ENCODE data around the gene TP53I13. TPM values are rescaled to one million over a fixed set of nuclear protein-coding genes. Genes with fewer than 3 reads are reported as not detected.
"Not testable (repeated sequence)": the region's sequence is repeated elsewhere in the genome, so short reads cannot be mapped to it uniquely, and the experiment has no call there.

Gene TP53I13
- total RNA-seq, 4 donors from 2014 or later: 41.5 to 57.3 (median 52.1) TPM

- TF ChIP-seq POLR2A (IDR thresholded peaks at IDR 0.05) (no peak), CTCF (IDR thresholded peaks at IDR 0.05) (no peak), EP300 (IDR thresholded peaks at IDR 0.05) (no peak), POLR2AphosphoS5 (IDR thresholded peaks at IDR 0.05) (no peak)
- no peak for ATAC-seq
These were observed 11.3 kb upstream of the TP53I13 start for GRCh38 chr17:29557085-29557738.

GRCh38 chr17:29557739-29558116, 10.8 kb upstream of the TP53I13 start:
- no peak for TF ChIP-seq CTCF (IDR thresholded peaks at IDR 0.05)
- no peak for TF ChIP-seq EP300 (IDR thresholded peaks at IDR 0.05)
- no peak for TF ChIP-seq POLR2AphosphoS5 (IDR thresholded peaks at IDR 0.05)
- TF ChIP-seq POLR2A (IDR thresholded peaks at IDR 0.05): no peak
- H3K27me3 ChIP-seq: no peaks in the 10 kb centered on the region
- H3K9me3 ChIP-seq: no peaks in the 10 kb centered on the region
- peaks cover 0 to 12% of the 10 kb centered on the region in 2 donors for H3K36me3 ChIP-seq
- H3K27ac ChIP-seq: no peak overlapping the region
- H3K4me1 ChIP-seq: peaks cover 0 to 15% (median 5%) of the 10 kb centered on the region in 3 donors
- no peak for ATAC-seq
- no peak overlapping the region for H3K4me3 ChIP-seq

More at GRCh38 chr17:29557085-29557738, 11.3 kb upstream of the TP53I13 start:
- H3K4me3 ChIP-seq: no peak overlapping the region
- peaks cover 0 to 7% of the 10 kb centered on the region in 2 donors for H3K36me3 ChIP-seq
- H3K27ac ChIP-seq: no peak overlapping the region
- 78% methylated on average over 1 of the region's 1 CpG; no CpG with 5 or more reads in 1 of the 2 donors for WGBS, 2 donors (ENCODE audit: low coverage in 1 of 2)
- H3K4me1 ChIP-seq: peaks cover 0 to 13% (median 5%) of the 10 kb centered on the region in 3 donors
- no peaks in the 10 kb centered on the region for H3K9me3 ChIP-seq
- no peaks in the 10 kb centered on the region for H3K27me3 ChIP-seq

DNA sequence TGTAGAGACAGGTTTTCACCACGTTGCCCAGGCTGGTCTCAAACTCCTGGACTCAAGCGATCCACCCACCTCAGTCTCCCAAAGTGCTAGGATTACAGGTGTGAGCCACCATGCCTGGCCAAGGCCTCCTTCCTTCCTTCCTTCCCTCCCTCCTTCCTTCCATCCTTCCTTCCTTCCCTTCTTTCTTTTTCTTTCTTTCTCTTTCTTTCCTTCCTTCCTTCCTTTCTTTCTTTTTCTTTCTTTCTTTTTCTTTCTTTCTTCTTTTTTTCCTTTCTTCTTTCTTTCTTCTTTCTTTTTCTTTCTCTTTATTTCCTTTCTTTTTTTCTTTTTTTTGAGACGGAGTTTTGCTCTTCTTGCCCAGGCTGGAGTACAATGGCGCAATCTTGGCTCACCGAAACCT, 10.4 kb upstream of the TP53I13 start:
- 83 to 100% methylated on average over 1 to 3 of the region's 5 CpGs for WGBS, 2 donors (ENCODE audit: low coverage in 1 of 2)
- Histone ChIP-seq H3K36me3 (peaks cover 0 to 15% of the 10 kb centered on the region in 2 donors), H3K4me1 (peaks cover 0 to 15% (median 5%) of the 10 kb centered on the region in 3 donors)
- not testable (repeated sequence) for H3K27me3 ChIP-seq, H3K4me3 ChIP-seq, H3K9me3 ChIP-seq, H3K27ac ChIP-seq, ATAC-seq

DNA sequence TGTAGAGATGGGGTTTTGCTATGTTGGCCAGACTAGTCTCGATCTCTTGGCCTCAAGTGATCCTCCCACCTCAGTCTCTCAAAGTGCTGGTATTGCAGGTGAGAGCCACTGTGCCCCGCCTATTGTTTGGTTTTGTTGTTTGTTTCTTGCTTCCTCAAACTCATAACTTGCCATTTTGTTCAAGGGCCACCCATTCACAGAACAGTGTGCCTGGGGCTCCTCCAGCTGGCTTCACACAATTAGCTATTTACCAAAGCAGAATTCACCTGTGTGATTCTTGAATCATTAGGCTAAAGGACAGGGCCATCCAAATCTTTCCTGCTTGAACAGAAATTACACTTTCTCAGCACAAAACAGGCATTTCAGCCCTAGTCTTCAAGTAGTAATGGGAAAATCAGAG, 8.9 kb upstream of the TP53I13 start:
- no peak for ATAC-seq
- Histone ChIP-seq H3K27me3 (no peaks in the 10 kb centered on the region), H3K4me3 (no peak overlapping the region), H3K27ac (no peak overlapping the region), H3K9me3 (no peaks in the 10 kb centered on the region), H3K36me3 (peaks cover 0 to 15% of the 10 kb centered on the region in 2 donors), H3K4me1 (peaks cover 0 to 25% (median 5%) of the 10 kb centered on the region in 3 donors)
- 94% methylated on average over 2 of the region's 2 CpGs; no CpG with 5 or more reads in 1 of the 2 donors for WGBS, 2 donors (ENCODE audit: low coverage in 1 of 2)
- TF ChIP-seq POLR2AphosphoS5 (IDR thresholded peaks at IDR 0.05): no peak
- no peak for TF ChIP-seq CTCF (IDR thresholded peaks at IDR 0.05)
- no peak for TF ChIP-seq EP300 (IDR thresholded peaks at IDR 0.05)

DNA sequence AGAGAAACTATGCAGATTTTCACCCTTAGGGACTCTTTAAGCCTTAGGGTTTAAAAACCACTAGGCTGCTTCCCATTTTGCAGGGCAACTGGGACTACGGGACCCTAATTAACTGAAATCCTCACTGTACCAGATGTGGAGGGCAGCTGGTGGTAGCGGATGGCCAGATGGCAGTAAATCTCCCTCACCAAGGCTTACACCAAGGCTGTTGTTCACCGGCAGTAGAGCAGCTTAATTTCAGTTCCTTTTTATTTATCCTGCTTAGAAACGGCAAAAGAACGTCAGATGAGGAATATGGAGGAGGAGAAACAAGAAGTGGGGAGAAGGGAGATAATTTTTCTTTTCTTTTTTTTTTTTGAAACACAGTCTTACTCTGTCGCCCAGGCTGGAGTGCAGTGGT, 8.2 kb upstream of the TP53I13 start:
- Histone ChIP-seq H3K27ac (no peak overlapping the region), H3K27me3 (no peaks in the 10 kb centered on the region), H3K9me3 (no peaks in the 10 kb centered on the region), H3K36me3 (peaks cover 0 to 15% of the 10 kb centered on the region in 2 donors), H3K4me1 (peaks cover 0 to 32% (median 5%) of the 10 kb centered on the region in 3 donors), H3K4me3 (no peak overlapping the region)
- 75 to 84% methylated on average over 2 to 5 of the region's 6 CpGs for WGBS, 2 donors (ENCODE audit: low coverage in 1 of 2)
- TF ChIP-seq CTCF (IDR thresholded peaks at IDR 0.05) (no peak), POLR2A (IDR thresholded peaks at IDR 0.05) (no peak), POLR2AphosphoS5 (IDR thresholded peaks at IDR 0.05) (no peak), EP300 (IDR thresholded peaks at IDR 0.05) (no peak)
- no peak for ATAC-seq
